OCI-LY7 (cell line): ENCODE measurements around the gene POLR2E. TPM values are rescaled to one million over a fixed set of nuclear protein-coding genes. Genes with fewer than 3 reads are reported as not detected.

ENCODE experiments used
- BruUV-seq: library from RNA; stranded (reverse); fragments of 400-500 nt; replicated peaks from 2 replicates; lab custom pipeline; 2021; lab: Mats Ljungman, UMichigan
- CTCF ChIA-PET: fragments of 300-600 bp; sonication (Branson Sonifier 250); formaldehyde crosslinking; loops from one replicate; lab custom pipeline; 2022; ENCODE audit warnings: antibody characterized with exemption; ENCODE audit not compliant: unreplicated experiment; lab: Charles Lee
- POLR2A ChIA-PET: fragments of 300-600 bp; sonication (Branson Sonifier 250); formaldehyde crosslinking; loops from one replicate; lab custom pipeline; 2022; ENCODE audit warnings: antibody characterized with exemption; lab: Charles Lee
- DNase-seq: peaks from one replicate; pipeline ENCODE4 v3.0.0-alpha.2; 2015; ENCODE audit warnings: low spot score
- H2AFZ ChIP-seq: fragments of 200-600 bp; sonication (generic), shearing (Covaris generic); 2 replicates; pipeline ENCODE4 v1.6.1; 2014; ENCODE audit warnings: mild to moderate bottlenecking, antibody characterized with exemption, low read length, moderate library complexity
- H3K27ac ChIP-seq: fragments of 200-600 bp; sonication (generic); 2 replicates; pipeline ENCODE4 v1.5.1; 2014; ENCODE audit warnings: mixed run types, low read depth, mild to moderate bottlenecking, moderate library complexity, low read length, inconsistent platforms; ENCODE audit not compliant: poor library complexity, severe bottlenecking
- H3K36me3 ChIP-seq: fragments of 200-600 bp; sonication (generic); 2 replicates; pipeline ENCODE4 v1.6.1; 2014; ENCODE audit warnings: mild to moderate bottlenecking, antibody characterized with exemption, low read length, moderate library complexity, mixed read lengths; ENCODE audit not compliant: insufficient read depth
- H3K4me1 ChIP-seq: fragments of 200-600 bp; sonication (generic); 2 replicates; pipeline ENCODE4 v1.5.1; 2014; ENCODE audit warnings: mild to moderate bottlenecking, low read length; ENCODE audit not compliant: insufficient read depth, poor library complexity, severe bottlenecking
- H3K4me2 ChIP-seq: fragments of 200-600 bp; sonication (generic); 2 replicates; pipeline ENCODE4 v1.6.1; 2014; ENCODE audit warnings: mild to moderate bottlenecking, low read length
- H3K4me3 ChIP-seq: fragments of 200-600 bp; sonication (generic); 2 replicates; pipeline ENCODE4 v1.5.1; 2014; ENCODE audit warnings: mild to moderate bottlenecking, low read depth, low read length; ENCODE audit not compliant: poor library complexity, severe bottlenecking
- H3K79me2 ChIP-seq: fragments of 200-600 bp; sonication (generic); 2 replicates; pipeline ENCODE4 v1.6.1; 2016; ENCODE audit warnings: low read depth, mild to moderate bottlenecking, low read length, moderate library complexity, mixed read lengths; ENCODE audit not compliant: insufficient read depth
- H3K9me2 ChIP-seq: fragments of 200-600 bp; sonication (generic); 2 replicates; pipeline ENCODE4 v1.6.1; 2016; ENCODE audit warnings: mild to moderate bottlenecking, low read length, mixed read lengths; ENCODE audit not compliant: insufficient read depth
- H3K9me3 ChIP-seq: fragments of 200-600 bp; sonication (generic); 2 replicates; pipeline ENCODE4 v1.6.1; 2014; ENCODE audit warnings: mild to moderate bottlenecking, mixed run types, low read length, mixed read lengths
- H4K20me1 ChIP-seq: fragments of 200-600 bp; sonication (generic); 2 replicates; pipeline ENCODE4 v1.6.1; 2014; ENCODE audit warnings: mild to moderate bottlenecking, antibody characterized with exemption, low read length, moderate library complexity, mixed read lengths; ENCODE audit not compliant: insufficient read depth
- CTCF ChIP-seq: fragments of 200-600 bp; sonication (generic); conservative IDR thresholded peaks from 2 replicates; pipeline ENCODE4 v1.5.1; 2014; ENCODE audit warnings: mild to moderate bottlenecking, antibody characterized with exemption, low read length, moderate library complexity, mixed read lengths
- EZH2phosphoT487 ChIP-seq: fragments of 200-600 bp; sonication (generic); IDR thresholded peaks from 2 replicates; pipeline ENCODE4 v1.6.1; 2018; ENCODE audit warnings: low read depth, borderline replicate concordance, mild to moderate bottlenecking, mixed run types, antibody characterized with exemption, low read length, moderate library complexity, mixed read lengths
- intact Hi-C: fragments of 100-400 bp; cut with micrococcal nuclease; formaldehyde crosslinking; loops from one replicate; pipeline ENCODE4 v1.10.0; 2022; ENCODE audit not compliant: unreplicated experiment
- total RNA-seq, 2 experiments: library from RNA; depleted of rRNA in 1 of 2; stranded (reverse); fragments of >200 nt in 1 of 2; shearing (Covaris generic) in 1 of 2; gene quantifications; 2 replicates each; pipeline ENCODE4 v1.2.3, GENCODE V29; 2014 to 2022

The POLR2E gene
- total RNA-seq, 2 experiments from 2014 or later, result 153 to 193 TPM

GRCh38 chr19:1085053-1085658, 10.0 kb downstream of the POLR2E start:
- peaks cover 91% of the 10 kb centered on the region for H3K36me3 ChIP-seq
- peaks cover 35% of the 10 kb centered on the region for H3K4me1 ChIP-seq
- ChIA-PET CTCF (no interaction called here), POLR2A (no interaction called here)
- no peak for TF ChIP-seq EZH2phosphoT487
- TF ChIP-seq CTCF, result no peak
- H3K9me2 ChIP-seq, result no peaks in the 10 kb centered on the region
- no peaks in the 10 kb centered on the region for H4K20me1 ChIP-seq
- no peak overlapping the region for H3K4me3 ChIP-seq
- H3K9me3 ChIP-seq, result no peaks in the 10 kb centered on the region
- DNase-seq, result no peak
- no peak overlapping the region for H2AFZ ChIP-seq
- no TSS peak for BruUV-seq
- no peak overlapping the region for H3K4me2 ChIP-seq
- no peaks in the 10 kb centered on the region for H3K79me2 ChIP-seq
- intact Hi-C loops, result no loop called here
- no peak overlapping the region for H3K27ac ChIP-seq

GRCh38 chr19:1084024-1084868, 10.9 kb downstream of the POLR2E start:
- Histone ChIP-seq H3K9me2 (no peaks in the 10 kb centered on the region), H3K9me3 (no peaks in the 10 kb centered on the region), H2AFZ (no peak overlapping the region), H3K79me2 (no peaks in the 10 kb centered on the region), H3K36me3 (peaks cover 93% of the 10 kb centered on the region), H3K4me1 (peaks cover 27% of the 10 kb centered on the region), H4K20me1 (no peaks in the 10 kb centered on the region), H3K4me3 (no peak overlapping the region), H3K27ac (no peak overlapping the region), H3K4me2 (no peak overlapping the region)
- BruUV-seq, result no TSS peak
- DNase-seq, result no peak
- intact Hi-C loops, result no loop called here
- TF ChIP-seq EZH2phosphoT487 (no peak), CTCF (no peak)
- POLR2A ChIA-PET, result no interaction called here
- CTCF ChIA-PET, result no interaction called here
